Spleen (tissue), 7 donors: Measurements from ENCODE around the gene NRG3.

ENCODE experiments used
- POLR2A ChIP-seq, 3 donors: fragments of 450-650 bp; IDR thresholded peaks; one replicate each; pipeline ENCODE4 v1.5.1; 2017; ENCODE audit warnings: antibody characterized with exemption in 3 of 3, mild to moderate bottlenecking in 1 of 3
- TF ChIP-seq, protein P1 (sequence below), 11 experiments: fragments of 200-600 bp in 7 of 11; fragments of 450-650 bp in 4 of 11; sonication (generic) in 4 of 11; IDR thresholded peaks in 8 of 11; conservative IDR thresholded peaks in 3 of 11; 1 replicate in 7 of 11; 2 replicates in 4 of 11; pipeline versions ENCODE4 v1.4.0 to v1.8.0; 2016 to 2021; ENCODE audit warnings: antibody characterized with exemption in 11 of 11, inconsistent platforms in 4 of 11, mild to moderate bottlenecking in 1 of 11
- donor health status: DM: no; HTN: no; CAD: no; lungs with moderate emphysema.
- donor health status: DM: no; HTN: no; CAD: no.
- donor health status: DM: no; HTN: no; CAD: no.

DNA sequence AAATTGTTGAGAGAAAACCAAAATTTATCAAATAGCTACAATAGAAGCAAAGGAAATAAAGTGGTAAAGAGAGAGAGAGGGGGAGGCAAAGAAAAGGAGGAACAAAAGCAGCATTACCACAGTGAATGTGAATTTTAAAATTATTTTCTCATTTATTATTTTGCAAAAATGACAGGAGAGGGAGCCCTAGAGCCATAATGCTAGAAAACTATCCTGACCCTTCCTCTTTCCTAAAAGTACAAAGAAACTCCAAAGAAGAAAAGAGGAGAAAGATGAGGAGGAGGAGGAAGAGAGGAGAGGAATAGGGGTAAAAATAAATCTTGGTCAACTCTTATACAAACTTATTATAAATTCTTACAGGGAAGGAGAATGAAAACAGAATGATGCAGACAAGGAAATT is 921.5 kb downstream of the NRG3 start:
- TF ChIP-seq, protein P1, sequence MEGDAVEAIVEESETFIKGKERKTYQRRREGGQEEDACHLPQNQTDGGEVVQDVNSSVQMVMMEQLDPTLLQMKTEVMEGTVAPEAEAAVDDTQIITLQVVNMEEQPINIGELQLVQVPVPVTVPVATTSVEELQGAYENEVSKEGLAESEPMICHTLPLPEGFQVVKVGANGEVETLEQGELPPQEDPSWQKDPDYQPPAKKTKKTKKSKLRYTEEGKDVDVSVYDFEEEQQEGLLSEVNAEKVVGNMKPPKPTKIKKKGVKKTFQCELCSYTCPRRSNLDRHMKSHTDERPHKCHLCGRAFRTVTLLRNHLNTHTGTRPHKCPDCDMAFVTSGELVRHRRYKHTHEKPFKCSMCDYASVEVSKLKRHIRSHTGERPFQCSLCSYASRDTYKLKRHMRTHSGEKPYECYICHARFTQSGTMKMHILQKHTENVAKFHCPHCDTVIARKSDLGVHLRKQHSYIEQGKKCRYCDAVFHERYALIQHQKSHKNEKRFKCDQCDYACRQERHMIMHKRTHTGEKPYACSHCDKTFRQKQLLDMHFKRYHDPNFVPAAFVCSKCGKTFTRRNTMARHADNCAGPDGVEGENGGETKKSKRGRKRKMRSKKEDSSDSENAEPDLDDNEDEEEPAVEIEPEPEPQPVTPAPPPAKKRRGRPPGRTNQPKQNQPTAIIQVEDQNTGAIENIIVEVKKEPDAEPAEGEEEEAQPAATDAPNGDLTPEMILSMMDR (IDR thresholded peaks at IDR 0.05 in 8 of 11, conservative IDR thresholded peaks at IDR 0.05 in 3 of 11): no peak
- no peak for TF ChIP-seq POLR2A (IDR thresholded peaks at IDR 0.05)
